ENCODE data around the gene HAPLN2.

The HAPLN2 gene

DNA sequence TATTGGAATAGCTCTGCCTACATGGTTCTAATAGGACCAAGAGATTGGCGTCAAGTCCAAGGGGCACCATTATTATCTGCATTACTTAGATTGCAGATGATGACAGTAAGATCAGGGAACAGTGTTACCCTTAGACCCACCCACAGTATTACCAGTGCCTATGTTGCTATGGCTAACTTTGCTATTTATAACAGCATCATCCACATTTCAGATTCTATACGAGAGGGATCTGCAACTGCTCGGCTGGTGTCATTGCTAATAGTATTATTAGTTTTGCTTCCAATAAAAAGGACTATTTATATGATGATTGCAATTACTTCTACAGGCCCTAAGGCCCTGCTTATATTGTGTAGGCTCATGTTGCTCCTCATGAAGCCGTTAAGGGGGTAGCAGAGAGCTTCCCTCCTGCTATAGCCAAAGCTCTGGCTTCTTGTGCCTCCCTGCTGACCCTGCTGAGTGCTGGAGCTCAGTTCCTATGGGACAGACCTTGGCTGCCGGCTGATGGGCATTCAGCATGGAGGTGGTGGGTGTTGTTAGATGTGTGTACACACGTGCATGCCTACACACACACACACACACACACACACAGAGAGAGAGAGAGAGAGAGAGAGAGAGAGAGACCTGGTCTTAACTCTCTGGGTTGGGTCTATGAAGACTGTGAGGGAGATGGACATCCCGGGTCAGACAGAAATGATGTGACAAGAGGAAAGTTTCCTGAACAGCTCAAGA, 24.0 kb downstream of the HAPLN2 start:
- Histone ChIP-seq H3K4ac (ENCODE audit: low read length) (no peak overlapping the region), H2AFZ (ENCODE audit: low read length) (no peak overlapping the region), H3K23ac (ENCODE audit: low read depth, low read length, poor library complexity) (no peak overlapping the region), H3K18ac (ENCODE audit: low read length) (no peak overlapping the region), H3K4me2 (ENCODE audit: insufficient read depth, low read length, poor library complexity, severe bottlenecking) (no peak overlapping the region), H3K4me3 (ENCODE audit: low read length in 2 of 2) (no peak overlapping the region), H3K9me3 (replicated peaks in 1 of 2; ENCODE audit: control insufficient read depth in 2 of 2, insufficient read depth in 1 of 2, low read depth in 1 of 2, low read length in 2 of 2) (peaks cover 0 to 2% of the 10 kb centered on the region in 2 donors), H2BK120ac (ENCODE audit: low read depth, low read length) (no peak overlapping the region), H3K14ac (ENCODE audit: low read length) (no peak overlapping the region), H2BK12ac (ENCODE audit: low read length) (no peak overlapping the region), H3K27ac (replicated peaks; ENCODE audit: low read length) (no peak overlapping the region), H2BK5ac (ENCODE audit: low read length) (no peak overlapping the region), H2BK15ac (ENCODE audit: low read length) (no peak overlapping the region), H3K27me3 (ENCODE audit: control insufficient read depth in 3 of 3, insufficient read depth in 3 of 3, low read depth in 1 of 3, low read length in 3 of 3) (peaks cover 10 to 75% (median 27%) of the 10 kb centered on the region in 3 experiments), H3K36me3 (replicated peaks in 1 of 2; ENCODE audit: control insufficient read depth in 2 of 2, insufficient read depth in 2 of 2, low read length in 2 of 2) (peaks cover 0 to 15% of the 10 kb centered on the region in 2 donors), H4K8ac (ENCODE audit: low read depth, low read length) (no peak overlapping the region), H3K9ac (ENCODE audit: low read depth, low read length, poor library complexity) (no peak overlapping the region), H3K79me1 (ENCODE audit: low read depth, low read length) (no peaks in the 10 kb centered on the region), H2AK5ac (ENCODE audit: low read depth, low read length) (no peak overlapping the region), H4K91ac (ENCODE audit: low read depth, low read length, poor library complexity) (no peak overlapping the region), H3K4me1 (ENCODE audit: control insufficient read depth in 2 of 2, insufficient read depth in 1 of 2, low read depth in 1 of 2, low read length in 2 of 2) (peaks cover 12 to 13% of the 10 kb centered on the region in 2 donors)
- WGBS, 2 donors (ENCODE audit: extremely low coverage in 2 of 2, insufficient read length in 2 of 2, insufficient replicate concordance in 1 of 2) = no CpG with 5 or more reads among the region's 7 CpGs
- DNase-seq (ENCODE audit: low spot score) = no peak

DNA sequence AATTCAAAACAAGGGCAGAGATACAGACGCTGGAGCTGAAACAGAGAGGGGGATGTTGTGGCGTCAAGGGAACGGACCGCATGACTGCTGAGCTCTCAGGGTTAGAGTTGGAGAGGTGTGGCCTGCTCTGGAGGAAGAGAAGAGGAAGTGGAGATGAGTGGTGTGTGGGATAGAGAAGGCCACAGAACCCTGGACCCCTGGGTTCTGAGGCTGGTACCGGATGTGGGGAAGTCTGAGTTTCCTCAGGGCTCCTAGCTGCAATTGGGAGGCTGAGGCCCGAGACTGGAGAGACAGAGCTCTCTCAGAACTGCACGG, 24.5 kb downstream of the HAPLN2 start:
- WGBS, 2 donors (ENCODE audit: extremely low coverage in 2 of 2, insufficient read length in 2 of 2, insufficient replicate concordance in 1 of 2) = no CpG with 5 or more reads among the region's 7 CpGs
- Histone ChIP-seq H3K14ac (ENCODE audit: low read length) (no peak overlapping the region), H3K9me3 (replicated peaks in 1 of 2; ENCODE audit: control insufficient read depth in 2 of 2, insufficient read depth in 1 of 2, low read depth in 1 of 2, low read length in 2 of 2) (peaks cover 0 to 2% of the 10 kb centered on the region in 2 donors), H4K8ac (ENCODE audit: low read depth, low read length) (no peak overlapping the region), H3K18ac (ENCODE audit: low read length) (no peak overlapping the region), H2BK15ac (ENCODE audit: low read length) (no peak overlapping the region), H2BK12ac (ENCODE audit: low read length) (no peak overlapping the region), H2BK120ac (ENCODE audit: low read depth, low read length) (no peak overlapping the region), H3K4me1 (ENCODE audit: control insufficient read depth in 2 of 2, insufficient read depth in 1 of 2, low read depth in 1 of 2, low read length in 2 of 2) (peaks cover 12 to 13% of the 10 kb centered on the region in 2 donors), H3K4me3 (ENCODE audit: low read length in 2 of 2) (peak overlapping the region in 1 of 2 donors; percentile 29), H2BK5ac (ENCODE audit: low read length) (no peak overlapping the region), H4K91ac (ENCODE audit: low read depth, low read length, poor library complexity) (no peak overlapping the region), H3K9ac (ENCODE audit: low read depth, low read length, poor library complexity) (no peak overlapping the region), H2AFZ (ENCODE audit: low read length) (no peak overlapping the region), H3K4me2 (ENCODE audit: insufficient read depth, low read length, poor library complexity, severe bottlenecking) (no peak overlapping the region), H2AK5ac (ENCODE audit: low read depth, low read length) (no peak overlapping the region), H3K36me3 (replicated peaks in 1 of 2; ENCODE audit: control insufficient read depth in 2 of 2, insufficient read depth in 2 of 2, low read length in 2 of 2) (peaks cover 0 to 15% of the 10 kb centered on the region in 2 donors), H3K27ac (replicated peaks; ENCODE audit: low read length) (no peak overlapping the region), H3K23ac (ENCODE audit: low read depth, low read length, poor library complexity) (no peak overlapping the region), H3K79me1 (ENCODE audit: low read depth, low read length) (no peaks in the 10 kb centered on the region), H3K4ac (ENCODE audit: low read length) (no peak overlapping the region), H3K27me3 (ENCODE audit: control insufficient read depth in 3 of 3, insufficient read depth in 3 of 3, low read depth in 1 of 3, low read length in 3 of 3) (peaks cover 10 to 80% (median 22%) of the 10 kb centered on the region in 3 experiments)
- DNase-seq (ENCODE audit: low spot score) = no peak

DNA sequence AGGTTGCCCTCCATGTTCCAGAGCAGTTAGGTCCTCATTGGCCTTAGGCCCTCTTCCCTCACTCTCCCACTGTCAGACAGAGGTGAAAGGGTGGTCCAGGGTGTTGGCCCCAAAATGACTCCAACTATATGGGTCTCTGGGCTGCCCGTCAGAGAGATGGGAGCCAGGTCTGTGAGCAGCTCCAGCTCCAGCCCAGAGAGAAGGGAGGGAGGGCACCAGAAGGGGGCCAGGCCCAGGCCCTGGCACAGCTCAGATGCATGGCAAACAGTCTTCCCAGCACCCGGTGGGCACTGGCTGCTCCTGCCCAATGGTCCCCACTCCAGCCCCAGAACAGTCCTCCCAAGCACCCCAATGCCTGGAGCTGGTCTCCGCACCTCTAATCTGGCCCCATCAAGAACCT, 24.9 kb downstream of the HAPLN2 start:
- H3K23ac ChIP-seq (ENCODE audit: low read depth, low read length, poor library complexity) = no peak overlapping the region
- H3K27me3 ChIP-seq (ENCODE audit: control insufficient read depth in 3 of 3, insufficient read depth in 3 of 3, low read depth in 1 of 3, low read length in 3 of 3) = peaks cover 10 to 83% (median 19%) of the 10 kb centered on the region in 3 experiments
- H3K9me3 ChIP-seq (replicated peaks in 1 of 2; ENCODE audit: control insufficient read depth in 2 of 2, insufficient read depth in 1 of 2, low read depth in 1 of 2, low read length in 2 of 2) = peaks cover 0 to 2% of the 10 kb centered on the region in 2 donors
- DNase-seq (ENCODE audit: low spot score) = no peak
- no peak overlapping the region for H3K4me2 ChIP-seq (ENCODE audit: insufficient read depth, low read length, poor library complexity, severe bottlenecking)
- no peak overlapping the region for H3K18ac ChIP-seq (ENCODE audit: low read length)
- no peak overlapping the region for H4K8ac ChIP-seq (ENCODE audit: low read depth, low read length)
- no peak overlapping the region for H2AK5ac ChIP-seq (ENCODE audit: low read depth, low read length)
- no peak overlapping the region for H3K4me3 ChIP-seq (ENCODE audit: low read length in 2 of 2)
- H2BK15ac ChIP-seq (ENCODE audit: low read length) = no peak overlapping the region
- H2AFZ ChIP-seq (ENCODE audit: low read length) = no peak overlapping the region
- no peak overlapping the region for H4K91ac ChIP-seq (ENCODE audit: low read depth, low read length, poor library complexity)
- no peak overlapping the region for H2BK120ac ChIP-seq (ENCODE audit: low read depth, low read length)
- peaks cover 0 to 15% of the 10 kb centered on the region in 2 donors for H3K36me3 ChIP-seq (replicated peaks in 1 of 2; ENCODE audit: control insufficient read depth in 2 of 2, insufficient read depth in 2 of 2, low read length in 2 of 2)
- no peak overlapping the region for H2BK5ac ChIP-seq (ENCODE audit: low read length)
- H2BK12ac ChIP-seq (ENCODE audit: low read length) = no peak overlapping the region
- WGBS, 2 donors (ENCODE audit: extremely low coverage in 2 of 2, insufficient read length in 2 of 2, insufficient replicate concordance in 1 of 2) = no CpG with 5 or more reads among the region's 3 CpGs
- peaks cover 12 to 13% of the 10 kb centered on the region in 2 donors for H3K4me1 ChIP-seq (ENCODE audit: control insufficient read depth in 2 of 2, insufficient read depth in 1 of 2, low read depth in 1 of 2, low read length in 2 of 2)
- H3K4ac ChIP-seq (ENCODE audit: low read length) = no peak overlapping the region
- H3K14ac ChIP-seq (ENCODE audit: low read length) = no peak overlapping the region
- H3K79me1 ChIP-seq (ENCODE audit: low read depth, low read length) = no peaks in the 10 kb centered on the region
- no peak overlapping the region for H3K27ac ChIP-seq (replicated peaks; ENCODE audit: low read length)
- peak overlapping the region; percentile 34 for H3K9ac ChIP-seq (ENCODE audit: low read depth, low read length, poor library complexity)

DNA sequence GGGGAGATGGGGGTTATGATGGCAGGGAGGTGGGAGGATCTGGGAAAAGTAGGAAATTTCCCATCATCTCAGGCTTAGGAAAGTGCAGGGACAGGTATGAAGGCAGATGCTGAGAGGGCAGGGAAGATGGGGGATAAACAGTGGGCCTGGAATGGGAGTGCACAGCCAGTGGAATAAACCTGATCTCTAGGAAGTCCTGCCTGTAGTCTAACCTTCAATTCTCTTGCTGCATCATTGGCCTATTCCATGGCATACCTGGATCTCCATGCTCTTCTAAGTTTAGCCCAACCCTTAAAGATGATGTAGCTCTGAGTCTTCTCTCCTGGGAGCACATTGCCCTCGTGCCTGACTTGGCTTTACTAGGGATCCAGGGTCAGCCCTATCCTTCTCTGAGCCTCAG, 25.4 kb downstream of the HAPLN2 start:
- Histone ChIP-seq H2AK5ac (ENCODE audit: low read depth, low read length) (no peak overlapping the region), H3K27me3 (ENCODE audit: control insufficient read depth in 3 of 3, insufficient read depth in 3 of 3, low read depth in 1 of 3, low read length in 3 of 3) (peaks cover 10 to 81% (median 18%) of the 10 kb centered on the region in 3 experiments)

More for the DNA sequence above, 25.4 kb downstream of the HAPLN2 start:
- H3K79me1 ChIP-seq (ENCODE audit: low read depth, low read length) = no peaks in the 10 kb centered on the region
- no peak for DNase-seq (ENCODE audit: low spot score)
- peaks cover 0 to 15% of the 10 kb centered on the region in 2 donors for H3K36me3 ChIP-seq (replicated peaks in 1 of 2; ENCODE audit: control insufficient read depth in 2 of 2, insufficient read depth in 2 of 2, low read length in 2 of 2)
- H3K18ac ChIP-seq (ENCODE audit: low read length) = no peak overlapping the region
- no peak overlapping the region for H3K14ac ChIP-seq (ENCODE audit: low read length)
- H3K9me3 ChIP-seq (replicated peaks in 1 of 2; ENCODE audit: control insufficient read depth in 2 of 2, insufficient read depth in 1 of 2, low read depth in 1 of 2, low read length in 2 of 2) = peaks cover 0 to 2% of the 10 kb centered on the region in 2 donors
- no peak overlapping the region for H2BK5ac ChIP-seq (ENCODE audit: low read length)
- H3K23ac ChIP-seq (ENCODE audit: low read depth, low read length, poor library complexity) = no peak overlapping the region
- H3K9ac ChIP-seq (ENCODE audit: low read depth, low read length, poor library complexity) = no peak overlapping the region
- H2BK12ac ChIP-seq (ENCODE audit: low read length) = no peak overlapping the region
- peaks cover 11 to 13% of the 10 kb centered on the region in 2 donors for H3K4me1 ChIP-seq (ENCODE audit: control insufficient read depth in 2 of 2, insufficient read depth in 1 of 2, low read depth in 1 of 2, low read length in 2 of 2)
- no peak overlapping the region for H2BK120ac ChIP-seq (ENCODE audit: low read depth, low read length)
- no peak overlapping the region for H3K4me2 ChIP-seq (ENCODE audit: insufficient read depth, low read length, poor library complexity, severe bottlenecking)
- no peak overlapping the region for H3K4ac ChIP-seq (ENCODE audit: low read length)
- H2BK15ac ChIP-seq (ENCODE audit: low read length) = no peak overlapping the region
- no peak overlapping the region for H2AFZ ChIP-seq (ENCODE audit: low read length)
- WGBS, 2 donors (ENCODE audit: extremely low coverage in 2 of 2, insufficient read length in 2 of 2, insufficient replicate concordance in 1 of 2) = no CpG with 5 or more reads among the region's 1 CpG
- no peak overlapping the region for H3K4me3 ChIP-seq (ENCODE audit: low read length in 2 of 2)
- H4K91ac ChIP-seq (ENCODE audit: low read depth, low read length, poor library complexity) = no peak overlapping the region
- H4K8ac ChIP-seq (ENCODE audit: low read depth, low read length) = no peak overlapping the region
- no peak overlapping the region for H3K27ac ChIP-seq (replicated peaks; ENCODE audit: low read length)

Data from neuronal stem cell (in vitro differentiated cells).